ENCODE data around the gene ADAMTSL3.
"Not testable (repeated sequence)": the region's sequence is repeated elsewhere in the genome, so short reads cannot be mapped to it uniquely, and the experiment has no call there.

ADAMTSL3 gene

GRCh38 chr15:83709241-83709640 lies 55.3 kb downstream of the ADAMTSL3 start:
- no peak for DNase-seq

GRCh38 chr15:83709811-83710210 lies 55.9 kb downstream of the ADAMTSL3 start:
- no peak for DNase-seq

DNA sequence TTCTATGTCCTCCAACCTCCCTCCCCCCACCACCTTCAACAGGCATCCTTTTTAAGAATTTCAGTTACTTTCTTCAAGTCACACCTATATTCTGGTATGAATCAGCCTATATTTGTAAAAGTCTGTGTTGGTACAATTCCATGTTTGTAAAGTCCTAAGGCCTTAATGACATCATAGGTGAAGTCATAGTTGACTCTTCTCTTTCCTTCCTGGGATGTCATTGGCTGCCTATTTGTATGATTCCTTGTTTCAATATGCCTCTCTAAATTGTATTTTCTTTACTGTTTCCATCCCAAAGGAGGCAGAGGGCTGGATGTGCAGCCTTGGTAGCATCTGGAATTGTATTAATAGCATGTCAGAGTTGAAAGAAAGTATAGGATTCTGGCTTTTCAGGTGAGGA lies 56.5 kb downstream of the ADAMTSL3 start:
- DNase-seq = no peak

- DNase-seq = no peak
Observed at GRCh38 chr15:83711236-83711635, 57.3 kb downstream of the ADAMTSL3 start.

DNA sequence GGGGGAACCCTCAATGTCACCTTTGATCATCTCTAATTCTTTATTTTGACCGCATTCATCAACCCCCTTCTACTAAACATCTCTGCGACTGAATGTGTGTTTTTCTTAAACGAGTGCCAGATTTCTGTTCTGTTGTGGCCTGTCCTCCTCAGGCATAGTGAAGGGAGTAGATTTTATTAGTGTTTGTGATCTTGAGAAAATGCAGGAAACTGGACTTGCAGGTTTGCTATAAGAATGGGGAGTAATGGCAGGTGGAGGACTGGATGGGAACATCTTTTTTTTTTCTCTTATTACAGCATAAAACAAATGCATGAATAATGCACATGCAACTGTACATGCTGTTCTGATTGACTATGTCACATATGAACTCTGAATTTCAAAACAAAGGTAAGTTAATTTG lies 59.3 kb downstream of the ADAMTSL3 start:
- DNase-seq = no peak

- DNase-seq = no peak
Observed at GRCh38 chr15:83714939-83715628, 61.2 kb downstream of the ADAMTSL3 start.

GRCh38 chr15:83716605-83717004 lies 62.7 kb downstream of the ADAMTSL3 start:
- DNase-seq = no peak

DNA sequence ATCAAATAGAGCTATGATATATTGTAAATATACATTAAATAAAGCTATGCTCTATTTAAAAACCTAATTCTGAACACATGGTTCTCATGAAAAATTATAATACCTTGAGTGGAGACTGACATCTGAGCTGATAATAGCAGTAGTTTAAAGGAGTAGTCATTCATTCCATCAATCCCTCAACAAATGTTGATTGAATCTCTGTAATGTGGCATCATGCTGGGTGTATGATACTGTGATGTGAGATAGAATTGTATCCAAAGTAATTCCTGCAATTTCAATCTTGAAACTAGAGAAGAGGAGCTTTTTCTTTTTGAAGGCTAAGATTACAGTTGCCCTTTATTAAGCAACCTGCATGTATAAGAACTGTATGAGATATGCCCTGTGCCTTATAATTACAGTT lies 63.1 kb downstream of the ADAMTSL3 start:
- DNase-seq = no peak

GRCh38 chr15:83720468-83720867 lies 66.5 kb downstream of the ADAMTSL3 start:
- no peak for DNase-seq

DNA sequence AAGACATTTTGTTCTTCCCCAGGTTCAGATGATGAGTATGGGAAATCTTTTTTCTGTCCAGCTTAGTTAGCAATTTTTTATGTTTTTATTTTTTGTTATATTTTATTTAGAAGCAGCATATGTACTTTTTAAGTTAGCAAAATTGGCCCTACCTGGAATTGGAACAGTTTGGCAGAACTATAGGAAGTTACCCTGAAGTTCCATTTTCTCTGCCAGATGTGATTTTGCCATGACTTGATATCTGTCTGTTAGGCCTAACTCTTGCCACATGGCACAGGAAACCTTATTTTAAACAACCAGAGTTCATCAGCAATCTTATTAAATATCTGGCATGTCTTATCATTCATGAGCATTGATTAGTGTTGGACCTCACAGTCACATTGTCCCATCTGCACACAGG lies 67.1 kb downstream of the ADAMTSL3 start:
- DNase-seq = no peak

GRCh38 chr15:83721981-83722380 lies 68.1 kb downstream of the ADAMTSL3 start:
- DNase-seq = no peak

DNA sequence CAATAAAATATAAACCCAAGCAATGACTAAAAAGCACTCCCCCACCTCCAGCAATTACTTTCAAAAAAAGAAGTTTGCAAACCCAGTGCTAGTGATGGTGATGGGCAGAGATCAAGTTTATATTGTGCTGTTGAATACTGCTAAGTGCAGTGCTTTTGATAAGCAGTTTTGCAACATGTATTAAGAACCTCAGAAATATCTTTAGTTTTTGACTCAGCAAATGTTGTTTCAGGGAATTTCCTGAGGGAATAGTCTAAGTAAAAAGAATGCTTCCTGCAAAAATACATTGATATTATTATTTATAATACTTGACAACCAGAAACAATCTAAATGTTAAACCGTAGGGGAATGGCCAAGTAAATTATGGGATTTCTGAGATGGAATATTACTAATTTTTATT lies 69.3 kb downstream of the ADAMTSL3 start:
- no peak for DNase-seq

DNA sequence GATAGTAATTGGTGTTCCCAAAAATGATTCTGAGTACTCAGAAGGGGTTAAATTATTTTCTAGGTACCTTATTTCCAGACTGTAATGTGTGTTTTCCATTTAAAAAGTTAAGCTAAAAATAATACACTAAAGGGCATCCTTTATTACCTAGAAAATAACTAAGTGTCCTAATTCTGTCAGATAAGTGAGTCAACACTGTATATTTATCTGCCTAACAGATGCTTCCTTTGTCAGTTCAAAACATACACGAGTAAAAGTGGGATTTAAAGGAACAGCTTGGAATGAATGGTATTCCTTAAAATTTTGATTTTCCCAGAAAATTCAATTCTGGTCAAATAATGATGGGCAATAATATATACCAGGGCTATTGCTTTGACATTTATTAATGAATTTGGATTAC lies 78.3 kb downstream of the ADAMTSL3 start:
- DNase-seq = no peak

DNA sequence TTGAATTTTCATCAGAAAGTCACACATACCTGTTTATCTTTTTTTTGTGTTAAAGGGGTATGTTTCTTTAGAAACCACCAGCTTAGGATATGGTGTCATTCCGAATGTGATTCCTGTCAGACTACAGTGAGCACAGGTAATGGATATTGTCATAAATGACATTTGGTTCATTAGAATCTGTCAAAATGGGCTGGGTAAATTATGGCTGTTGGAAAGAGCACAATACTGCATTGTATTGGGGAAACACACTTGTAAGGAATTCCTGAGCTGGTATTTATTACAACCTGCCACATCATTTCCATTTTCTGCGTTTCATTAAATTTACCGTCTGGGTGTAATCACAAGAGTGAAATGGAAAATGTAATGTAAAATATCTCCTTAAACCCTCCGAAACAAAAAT lies 78.8 kb downstream of the ADAMTSL3 start:
- no peak for DNase-seq

GRCh38 chr15:83733206-83733605 lies 79.3 kb downstream of the ADAMTSL3 start:
- no peak for DNase-seq

DNA sequence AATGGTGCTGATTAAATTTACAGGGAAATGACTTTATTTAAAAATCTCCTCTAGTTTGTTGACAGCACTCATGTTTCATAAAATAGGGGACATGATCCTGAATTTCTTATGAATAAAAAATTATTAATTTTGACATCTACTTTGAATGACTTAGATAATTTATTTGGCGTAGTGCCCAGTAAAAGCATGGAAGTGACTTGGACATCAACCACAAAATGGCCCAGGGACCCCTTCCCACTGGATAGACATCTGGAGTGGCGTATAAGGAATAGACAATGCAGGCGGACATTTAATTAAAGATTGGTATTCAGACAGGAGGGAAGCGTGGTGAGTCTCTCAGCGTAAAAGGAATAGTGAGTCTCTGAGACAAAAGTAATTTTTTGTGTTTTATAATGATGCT lies 79.8 kb downstream of the ADAMTSL3 start:
- DNase-seq = no peak

DNA sequence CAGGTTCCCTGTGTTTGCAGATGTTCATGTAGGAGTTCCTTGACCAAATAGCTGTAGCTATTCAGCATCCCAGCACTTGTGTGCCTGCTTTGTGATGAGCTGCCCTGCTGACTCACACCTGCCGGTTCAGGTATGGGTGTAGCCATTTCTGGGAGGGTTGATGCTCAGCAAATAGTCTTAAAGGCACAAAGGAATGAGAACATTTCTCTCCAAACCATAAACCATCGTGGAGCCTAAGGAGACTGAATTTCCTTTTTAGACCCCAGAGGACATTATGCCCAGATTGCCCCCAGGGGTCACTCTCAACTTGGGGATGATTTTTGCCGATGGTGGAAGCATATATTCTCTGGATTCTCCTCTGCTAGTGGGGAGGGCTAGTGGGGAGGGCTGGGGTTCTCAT lies 80.6 kb downstream of the ADAMTSL3 start:
- DNase-seq = peak; percentile 55

DNA sequence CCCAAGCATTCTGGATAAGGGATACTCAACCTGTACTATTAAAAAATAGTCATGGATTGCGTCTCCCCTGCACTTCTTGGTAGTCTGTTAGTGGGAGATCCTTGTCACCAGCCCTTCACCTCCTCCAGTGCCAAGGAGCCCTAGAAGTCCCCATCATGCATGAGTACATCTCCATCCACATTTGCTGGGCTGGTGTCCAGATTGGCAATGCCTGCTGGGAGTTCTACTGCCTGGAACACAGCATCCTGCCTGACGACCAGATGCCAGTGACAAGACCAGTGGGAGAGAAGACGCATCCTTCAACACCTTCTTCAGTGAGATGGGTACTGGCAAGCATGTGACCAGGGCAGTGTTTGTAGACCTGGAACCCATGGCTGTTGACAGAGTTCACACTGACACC lies 85.7 kb downstream of the ADAMTSL3 start:
- no peak for DNase-seq

DNA sequence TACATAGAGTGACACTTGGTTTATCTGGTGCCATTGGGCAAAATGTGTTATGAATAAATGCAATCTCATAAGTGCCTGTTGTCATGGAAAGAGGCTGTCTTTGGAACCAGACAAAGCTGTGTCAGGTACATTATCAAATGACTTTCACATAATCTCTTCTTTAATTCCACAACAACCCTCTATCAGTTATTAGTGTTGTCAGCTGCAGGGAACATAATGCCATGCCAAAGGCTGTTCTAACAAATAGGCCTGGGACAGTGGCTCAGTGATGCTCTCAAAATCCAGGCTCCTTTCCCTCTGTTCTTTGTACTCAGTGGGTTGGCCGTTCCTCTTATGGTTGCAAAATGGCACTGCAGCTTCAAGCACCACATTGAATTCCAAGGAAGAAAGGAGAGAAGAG lies 91.8 kb downstream of the ADAMTSL3 start:
- no peak for DNase-seq

DNA sequence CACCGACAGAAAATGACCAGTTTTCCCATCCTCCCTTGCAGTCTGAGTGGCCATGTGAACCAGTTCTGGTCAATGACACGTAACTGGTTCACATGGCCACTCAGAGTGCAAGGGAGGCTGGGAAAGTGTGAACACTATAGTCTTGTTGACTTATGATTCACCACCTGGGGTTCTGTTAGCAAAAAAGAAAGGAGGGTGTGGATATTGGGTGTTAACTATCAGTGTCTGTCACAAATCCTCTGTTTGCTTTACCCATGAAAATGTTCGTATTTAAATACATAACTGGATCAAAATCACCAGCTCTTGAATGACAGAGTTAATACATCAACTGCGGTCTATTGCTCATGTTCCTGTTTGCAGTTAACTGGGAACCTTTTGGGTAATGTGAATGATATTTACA lies 92.3 kb downstream of the ADAMTSL3 start:
- DNase-seq = peak; percentile 67

DNA sequence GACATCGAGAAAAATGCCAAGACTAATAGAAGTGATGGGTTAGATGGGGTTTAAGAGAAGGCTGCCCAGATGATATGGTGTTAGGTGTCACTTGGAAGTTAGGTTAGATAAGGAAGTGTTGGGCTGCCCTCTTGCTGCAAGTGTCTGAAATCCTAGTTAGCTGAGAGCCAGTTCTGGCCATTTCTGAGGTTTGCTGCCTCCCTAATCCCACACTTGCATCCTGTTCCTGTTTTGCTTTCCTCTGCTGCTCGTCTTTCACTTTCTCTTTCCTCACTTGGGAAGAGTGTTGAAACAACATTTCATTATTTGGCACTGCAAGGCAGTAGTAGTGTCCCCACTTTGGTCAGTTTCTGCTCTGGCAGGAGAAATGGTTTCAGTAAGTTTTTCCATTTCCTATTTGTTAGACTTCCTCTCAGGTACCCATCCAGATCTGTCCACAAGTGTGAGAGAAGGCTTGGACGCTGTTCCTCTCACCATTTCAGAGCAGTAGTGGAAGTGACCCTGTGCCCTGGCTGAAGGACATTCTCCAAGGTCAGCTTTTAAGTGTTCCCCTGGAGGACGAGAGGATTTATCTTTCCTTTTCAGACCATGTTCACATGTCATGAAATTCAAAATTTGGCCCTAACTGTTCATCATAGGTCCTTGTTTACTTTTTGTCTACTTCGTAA lies 93.3 kb downstream of the ADAMTSL3 start:
- peak; percentile 39 for DNase-seq

DNA sequence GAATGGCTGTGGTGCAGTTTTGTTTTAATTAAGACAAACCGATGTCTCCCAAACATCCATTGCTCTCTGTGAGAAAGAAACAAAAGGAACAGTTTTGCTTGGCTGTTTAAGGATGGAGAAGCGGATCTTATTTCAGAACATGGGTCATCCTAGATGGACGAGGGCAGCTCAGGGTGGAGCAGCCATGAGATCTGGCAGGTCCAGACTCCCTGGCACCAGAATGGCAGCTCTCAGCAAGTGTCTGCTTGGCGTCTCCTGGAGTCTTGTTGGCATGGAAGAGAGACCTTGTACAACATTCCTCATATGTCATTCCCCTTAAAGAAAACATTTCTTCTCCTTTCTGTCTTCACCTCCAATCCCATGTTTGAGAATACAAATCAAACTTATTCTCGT lies 93.8 kb downstream of the ADAMTSL3 start:
- no peak for DNase-seq

GRCh38 chr15:83753872-83754493 lies 100.1 kb downstream of the ADAMTSL3 start:
- peak; percentile 18 for DNase-seq

DNA sequence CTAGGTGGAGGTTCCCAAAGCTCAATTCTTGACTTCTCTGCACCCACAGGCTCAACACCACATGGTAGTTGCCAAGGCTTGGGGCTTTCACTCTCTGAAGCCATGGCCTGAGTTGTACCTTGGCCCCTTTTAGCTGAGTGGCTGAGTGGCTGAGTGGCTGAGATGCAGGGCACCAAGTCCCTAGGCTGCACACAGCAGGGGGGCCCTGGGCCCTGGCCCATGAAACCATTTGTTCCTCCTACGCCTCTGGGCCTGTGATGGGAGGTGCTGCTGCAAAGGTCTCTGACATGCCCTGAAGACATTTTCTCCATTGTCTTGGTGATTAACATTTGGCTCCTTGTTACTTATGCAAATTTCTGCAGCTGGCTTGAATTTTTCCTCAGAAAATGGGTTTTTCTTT lies 103.4 kb downstream of the ADAMTSL3 start:
- not testable (repeated sequence) for DNase-seq

DNA sequence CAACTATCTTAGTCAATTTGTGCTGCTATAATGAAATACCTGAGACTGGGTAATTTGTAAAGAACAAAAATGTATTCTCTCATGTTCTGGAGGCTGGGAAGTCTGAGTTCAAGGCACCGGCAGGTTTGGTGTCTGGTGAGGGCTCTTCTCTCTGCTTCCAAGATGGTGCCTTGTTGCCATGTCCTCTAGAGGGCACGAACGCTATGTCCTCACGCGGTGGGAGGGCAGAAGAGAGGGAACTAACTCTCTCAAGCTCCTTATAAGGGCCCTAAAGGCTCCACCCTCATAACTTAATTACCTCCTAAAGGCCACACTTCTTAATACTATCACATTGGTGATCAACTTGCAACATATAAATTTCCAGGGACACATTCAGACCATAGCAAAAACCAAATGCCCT lies 108.4 kb downstream of the ADAMTSL3 start:
- no peak for DNase-seq

All from DMS53 (cell line).